Mesodermal cell (in vitro differentiated cells): ENCODE data around the gene ELF4.

Source experiments
- H3K27ac ChIP-seq: 2 replicates; pipeline ENCODE4 v1.7.0; 2013; ENCODE audit warnings: mild to moderate bottlenecking, low read depth, low read length, moderate library complexity; ENCODE audit not compliant: severe bottlenecking
- H3K36me3 ChIP-seq: 2 replicates; pipeline ENCODE4 v1.7.1; 2013; ENCODE audit warnings: mild to moderate bottlenecking, low read length, moderate library complexity; ENCODE audit not compliant: control insufficient read depth, insufficient read depth
- H3K4me1 ChIP-seq: one replicate; pipeline ENCODE4 v1.7.1; 2013; ENCODE audit warnings: mild to moderate bottlenecking, low read length; ENCODE audit not compliant: insufficient read depth, control insufficient read depth, poor library complexity, severe bottlenecking
- H3K4me3 ChIP-seq: 2 replicates; pipeline ENCODE4 v1.7.0; 2013; ENCODE audit warnings: low read length, control low read depth, mild to moderate bottlenecking; ENCODE audit not compliant: insufficient read depth, poor library complexity, severe bottlenecking; ENCODE audit errors: extremely low read depth
- H3K9me3 ChIP-seq: 2 replicates; pipeline ENCODE4 v1.7.1; 2013; ENCODE audit warnings: mild to moderate bottlenecking, low read length, moderate library complexity; ENCODE audit not compliant: control insufficient read depth
- WGBS, 2 experiments: methylation state at CpG; one replicate each; pipeline ENCODE4 v1.1.5; 2013; ENCODE audit warnings: missing lambda C conversion rate in 2 of 2; ENCODE audit not compliant: insufficient coverage in 2 of 2; 5-methylcytosine and 5-hydroxymethylcytosine counted together

Gene ELF4

GRCh38 chrX:130048686-130049222, 61.5 kb downstream of the ELF4 start:
- Histone ChIP-seq H3K4me3 (no peak overlapping the region), H3K4me1 (no peaks in the 10 kb centered on the region), H3K9me3 (no peaks in the 10 kb centered on the region), H3K27ac (no peak overlapping the region), H3K36me3 (peaks cover 83% of the 10 kb centered on the region)
- no CpG with 5 or more reads among the region's 4 CpGs for WGBS, 2 experiments

- WGBS, 2 experiments, result 67% methylated on average over 1 of the region's 5 CpGs; no CpG with 5 or more reads in 1 of the 2 experiments
- no peak overlapping the region for H3K27ac ChIP-seq
- H3K4me3 ChIP-seq, result no peak overlapping the region
- H3K36me3 ChIP-seq, result peaks cover 75% of the 10 kb centered on the region
- no peaks in the 10 kb centered on the region for H3K4me1 ChIP-seq
- H3K9me3 ChIP-seq, result no peaks in the 10 kb centered on the region
Observed at GRCh38 chrX:130047416-130047815, 62.9 kb downstream of the ELF4 start.

GRCh38 chrX:130039847-130040246, 70.5 kb downstream of the ELF4 start:
- no CpG with 5 or more reads among the region's 2 CpGs for WGBS, 2 experiments
- no peaks in the 10 kb centered on the region for H3K4me1 ChIP-seq

GRCh38 chrX:130034178-130034577, 76.1 kb downstream of the ELF4 start:
- Histone ChIP-seq H3K27ac (no peak overlapping the region), H3K4me3 (no peak overlapping the region), H3K4me1 (no peaks in the 10 kb centered on the region), H3K9me3 (no peaks in the 10 kb centered on the region), H3K36me3 (peaks cover 52% of the 10 kb centered on the region)
- WGBS, 2 experiments, result 92 to 95% methylated on average over 4 to 5 of the region's 7 CpGs

More at GRCh38 chrX:130039847-130040246, 70.5 kb downstream of the ELF4 start:
- Histone ChIP-seq H3K9me3 (no peaks in the 10 kb centered on the region), H3K27ac (no peak overlapping the region), H3K36me3 (peaks cover 58% of the 10 kb centered on the region), H3K4me3 (no peak overlapping the region)

GRCh38 chrX:130032552-130032951, 77.7 kb downstream of the ELF4 start:
- Histone ChIP-seq H3K4me3 (no peak overlapping the region), H3K4me1 (no peaks in the 10 kb centered on the region), H3K36me3 (peaks cover 55% of the 10 kb centered on the region), H3K9me3 (no peaks in the 10 kb centered on the region), H3K27ac (no peak overlapping the region)
- WGBS, 2 experiments, result 86% methylated on average over 1 of the region's 3 CpGs

- WGBS, 2 experiments, result no CpG with 5 or more reads among the region's 4 CpGs
- no peaks in the 10 kb centered on the region for H3K4me1 ChIP-seq
- no peaks in the 10 kb centered on the region for H3K9me3 ChIP-seq
- peaks cover 67% of the 10 kb centered on the region for H3K36me3 ChIP-seq
- no peak overlapping the region for H3K27ac ChIP-seq
- no peak overlapping the region for H3K4me3 ChIP-seq
Observed at GRCh38 chrX:130030826-130031225, 79.5 kb downstream of the ELF4 start.

GRCh38 chrX:130028196-130028595, 82.1 kb downstream of the ELF4 start:
- H3K36me3 ChIP-seq, result peaks cover 64% of the 10 kb centered on the region
- H3K27ac ChIP-seq, result no peak overlapping the region
- no peaks in the 10 kb centered on the region for H3K9me3 ChIP-seq
- 86 to 88% methylated on average over 1 of the region's 5 CpGs for WGBS, 2 experiments
- no peaks in the 10 kb centered on the region for H3K4me1 ChIP-seq
- H3K4me3 ChIP-seq, result no peak overlapping the region

- Histone ChIP-seq H3K36me3 (peaks cover 66% of the 10 kb centered on the region), H3K27ac (no peak overlapping the region), H3K4me3 (no peak overlapping the region), H3K9me3 (no peaks in the 10 kb centered on the region), H3K4me1 (no peaks in the 10 kb centered on the region)
- no CpG with 5 or more reads among the region's 4 CpGs for WGBS, 2 experiments
Observed at GRCh38 chrX:130027569-130027968, 82.7 kb downstream of the ELF4 start.

GRCh38 chrX:130025256-130025655, 85.0 kb downstream of the ELF4 start:
- Histone ChIP-seq H3K9me3 (no peaks in the 10 kb centered on the region), H3K4me3 (no peak overlapping the region), H3K36me3 (peaks cover 76% of the 10 kb centered on the region), H3K27ac (no peak overlapping the region), H3K4me1 (no peaks in the 10 kb centered on the region)
- WGBS, 2 experiments, result 85 to 88% methylated on average over 14 to 18 of the region's 19 CpGs

GRCh38 chrX:130024127-130024526, 86.2 kb downstream of the ELF4 start:
- no peaks in the 10 kb centered on the region for H3K9me3 ChIP-seq
- H3K4me1 ChIP-seq, result no peaks in the 10 kb centered on the region
- no peak overlapping the region for H3K27ac ChIP-seq
- peaks cover 72% of the 10 kb centered on the region for H3K36me3 ChIP-seq
- no peak overlapping the region for H3K4me3 ChIP-seq
- 26 to 47% methylated on average over 3 of the region's 9 CpGs for WGBS, 2 experiments

GRCh38 chrX:130020661-130021324, 89.5 kb downstream of the ELF4 start:
- Histone ChIP-seq H3K4me1 (no peaks in the 10 kb centered on the region), H3K9me3 (no peaks in the 10 kb centered on the region), H3K4me3 (no peak overlapping the region), H3K36me3 (peaks cover 64% of the 10 kb centered on the region), H3K27ac (no peak overlapping the region)
- 63 to 83% methylated on average over 4 of the region's 15 CpGs for WGBS, 2 experiments
